GM18508 (cell line): ENCODE data around the gene METRNL.
"Not testable (repeated sequence)": the region's sequence is repeated elsewhere in the genome, so short reads cannot be mapped to it uniquely, and the experiment has no call there.

Experiments
- ATAC-seq: cut with Tn5 transposase; IDR thresholded peaks from one replicate; pipeline ENCODE4 v1.9.1; 2021; ENCODE audit warnings: moderate number of reproducible peaks; ENCODE audit not compliant: insufficient read depth, unreplicated experiment

The METRNL gene

GRCh38 chr17:83065660-83066542 is 13.5 kb upstream of the METRNL start:
- no peak for ATAC-seq

DNA sequence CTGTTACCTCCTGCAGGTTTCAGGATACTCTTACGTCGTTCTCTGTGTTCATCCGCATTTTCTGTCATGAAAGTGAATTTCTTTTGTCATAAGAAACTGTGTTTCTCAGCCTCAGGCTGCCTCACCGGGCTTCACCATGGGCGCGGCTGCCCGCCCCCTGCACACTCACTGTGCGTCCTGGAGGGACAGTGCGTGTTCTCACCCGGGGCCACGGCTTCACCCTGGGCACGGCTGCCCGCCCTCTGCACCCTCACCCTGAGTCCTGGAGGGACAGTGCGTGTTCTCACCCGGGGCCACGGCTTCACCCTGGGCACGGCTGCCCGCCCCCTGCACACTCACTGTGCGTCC is 12.9 kb upstream of the METRNL start:
- not testable (repeated sequence) for ATAC-seq

DNA sequence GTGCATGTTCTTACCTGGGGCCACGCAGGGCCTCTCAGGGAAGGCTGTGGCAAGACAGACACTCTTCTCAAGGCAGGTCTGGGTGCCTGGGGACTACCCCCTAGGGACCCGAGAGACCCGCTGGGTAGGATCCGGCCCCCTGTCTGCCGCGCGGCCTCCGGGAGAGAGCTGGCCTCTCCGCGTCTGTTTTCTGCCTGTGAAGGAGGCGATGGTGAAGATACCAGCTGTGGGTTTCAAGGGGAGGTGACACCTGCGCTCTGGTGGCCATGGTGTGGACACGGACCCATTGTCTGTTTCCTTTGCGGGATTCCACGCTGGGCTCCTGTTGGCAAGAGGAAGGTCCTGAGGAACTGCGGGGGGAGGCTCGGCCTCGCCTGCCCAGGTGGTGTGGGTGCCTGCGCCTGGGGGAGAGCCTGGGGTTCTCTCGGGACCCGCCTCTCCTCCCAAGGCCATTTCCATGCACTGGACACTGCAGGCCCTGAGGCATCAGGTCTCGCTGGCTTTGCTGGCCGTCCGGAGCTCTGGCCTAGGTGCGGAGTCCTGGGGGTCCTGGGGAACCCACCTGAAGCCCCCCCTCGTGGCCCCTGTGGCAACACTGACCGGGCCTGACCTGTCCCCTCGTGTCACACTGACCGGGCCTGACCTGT is 12.2 kb upstream of the METRNL start:
- no peak for ATAC-seq

GRCh38 chr17:83067718-83068261 is 11.6 kb upstream of the METRNL start:
- ATAC-seq = no peak

- no peak for ATAC-seq
Measured at GRCh38 chr17:83068641-83069570, 10.5 kb upstream of the METRNL start.

DNA sequence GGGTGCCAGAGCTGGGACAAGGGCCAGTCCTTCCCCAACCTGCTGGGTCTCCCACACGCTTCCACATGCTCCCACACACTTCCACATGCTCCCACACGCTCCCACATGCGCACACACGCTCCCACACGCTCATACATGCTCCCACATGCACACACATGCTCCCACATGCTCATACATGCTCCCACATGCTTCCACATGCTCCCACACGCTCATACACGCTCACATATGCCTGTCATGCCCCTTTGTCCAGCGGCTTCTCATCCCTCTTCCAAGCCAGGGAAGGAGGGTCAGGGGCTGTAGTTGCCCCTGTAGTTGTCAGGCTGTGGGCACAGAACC is 9.9 kb upstream of the METRNL start:
- ATAC-seq = no peak

DNA sequence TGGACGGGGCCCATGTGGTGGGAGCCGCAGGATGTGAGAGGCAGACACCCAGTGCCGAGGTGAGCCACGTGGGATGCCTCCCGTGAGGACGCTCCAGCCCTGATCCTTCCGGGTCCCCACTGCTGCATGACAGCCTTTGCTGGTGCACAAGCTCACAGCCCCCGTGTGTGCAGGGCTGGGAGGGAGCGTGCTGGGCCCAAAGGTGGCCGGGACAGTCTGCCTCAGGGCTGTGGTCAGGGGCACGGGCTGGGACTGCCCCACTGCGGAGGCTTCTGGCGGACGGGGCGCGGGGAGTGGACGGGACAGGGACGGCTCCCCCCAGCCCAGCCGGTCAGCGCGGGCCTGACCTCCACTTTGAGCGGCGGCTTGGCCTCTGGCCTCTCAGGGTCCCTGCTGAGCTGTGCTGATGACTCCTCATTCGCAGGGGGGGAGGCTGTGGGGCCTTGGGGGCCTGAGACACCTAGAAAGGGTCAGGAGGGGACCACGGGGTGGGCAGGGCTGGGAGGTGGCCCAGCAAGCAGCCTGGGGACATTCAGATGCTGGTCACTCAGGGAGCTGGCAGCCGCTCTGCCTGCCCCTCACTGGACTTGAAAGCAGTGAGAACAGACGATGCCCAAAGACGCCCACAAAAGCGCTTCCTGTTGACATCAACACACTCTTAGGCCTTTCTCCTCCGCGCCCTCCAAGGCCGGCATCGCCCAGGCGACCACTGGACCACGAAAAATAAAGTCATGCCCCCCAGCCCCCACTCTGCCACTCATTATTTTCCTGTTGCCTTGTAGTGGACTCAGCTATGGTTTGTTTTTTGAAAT is 9.3 kb upstream of the METRNL start:
- no peak for ATAC-seq

- no peak for ATAC-seq
Measured at GRCh38 chr17:83070800-83071341, 8.5 kb upstream of the METRNL start.

- ATAC-seq = no peak
Measured at GRCh38 chr17:83071365-83071764, 8.0 kb upstream of the METRNL start.

DNA sequence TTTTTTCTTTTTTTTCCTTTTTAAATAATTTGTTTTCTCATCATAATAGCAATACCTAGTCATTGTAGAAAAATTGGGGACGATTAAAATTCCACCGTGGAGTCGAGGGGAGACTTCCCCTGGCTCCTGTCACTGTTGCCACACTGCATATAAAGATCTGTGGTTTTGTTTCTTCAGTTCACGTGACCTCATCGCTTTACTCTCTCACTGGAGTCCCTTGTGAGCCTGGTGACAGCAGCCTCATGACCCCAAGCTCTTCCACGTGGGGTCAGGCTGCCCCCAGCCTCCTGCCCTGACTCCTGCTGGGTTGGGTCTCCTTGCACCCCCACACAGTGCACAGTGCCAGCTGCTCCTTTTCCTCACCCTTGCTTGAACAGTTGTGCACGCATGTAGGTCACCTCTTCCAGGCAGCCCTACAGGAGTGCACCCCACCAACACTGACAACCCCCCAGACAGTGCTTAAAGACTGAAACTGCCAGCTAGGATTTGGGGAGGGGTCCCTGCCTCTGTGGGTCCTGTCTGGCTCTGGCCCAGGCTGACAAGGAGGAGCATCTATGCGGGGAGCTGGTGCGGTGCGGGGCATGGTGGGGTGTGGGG is 7.3 kb upstream of the METRNL start:
- ATAC-seq = no peak

- ATAC-seq = no peak
Measured at GRCh38 chr17:83072600-83073358, 6.6 kb upstream of the METRNL start.

- no peak for ATAC-seq
Measured at GRCh38 chr17:83073389-83074063, 5.9 kb upstream of the METRNL start.

DNA sequence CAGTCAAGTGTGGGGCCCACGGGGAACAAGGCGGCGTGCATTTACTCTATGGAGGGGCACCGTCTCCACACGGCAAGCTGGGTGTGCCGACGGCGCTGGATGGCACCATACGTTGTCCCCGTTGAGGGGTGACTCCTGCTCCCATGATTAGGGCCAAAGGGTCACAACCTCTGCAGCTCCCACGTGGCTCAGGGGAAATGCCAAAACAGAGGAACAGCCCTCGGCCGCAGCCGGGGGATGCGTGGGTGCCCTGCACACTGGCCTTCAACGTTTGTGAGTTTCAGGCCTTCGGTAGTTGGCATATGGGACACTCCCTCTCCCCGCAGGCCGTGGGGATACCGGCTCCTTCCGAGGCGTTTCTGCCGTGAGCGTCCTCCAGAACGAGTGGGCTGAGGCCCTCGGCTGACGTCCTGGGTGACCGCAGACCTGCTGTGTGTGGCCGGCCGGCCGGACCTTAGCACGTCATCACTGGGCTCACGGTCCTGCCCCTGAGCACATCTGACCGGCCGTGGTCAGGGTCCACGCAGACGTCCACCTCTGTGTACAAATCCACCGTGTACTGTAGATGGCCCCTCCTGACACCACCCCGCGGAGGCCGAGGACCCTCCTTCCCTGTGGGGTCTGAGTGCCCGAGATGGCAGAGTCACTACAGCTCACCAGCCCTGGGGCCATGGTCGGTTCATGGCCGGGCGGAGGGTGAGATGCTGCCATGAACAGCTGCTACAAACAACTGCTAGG is 4.8 kb upstream of the METRNL start:
- no peak for ATAC-seq

DNA sequence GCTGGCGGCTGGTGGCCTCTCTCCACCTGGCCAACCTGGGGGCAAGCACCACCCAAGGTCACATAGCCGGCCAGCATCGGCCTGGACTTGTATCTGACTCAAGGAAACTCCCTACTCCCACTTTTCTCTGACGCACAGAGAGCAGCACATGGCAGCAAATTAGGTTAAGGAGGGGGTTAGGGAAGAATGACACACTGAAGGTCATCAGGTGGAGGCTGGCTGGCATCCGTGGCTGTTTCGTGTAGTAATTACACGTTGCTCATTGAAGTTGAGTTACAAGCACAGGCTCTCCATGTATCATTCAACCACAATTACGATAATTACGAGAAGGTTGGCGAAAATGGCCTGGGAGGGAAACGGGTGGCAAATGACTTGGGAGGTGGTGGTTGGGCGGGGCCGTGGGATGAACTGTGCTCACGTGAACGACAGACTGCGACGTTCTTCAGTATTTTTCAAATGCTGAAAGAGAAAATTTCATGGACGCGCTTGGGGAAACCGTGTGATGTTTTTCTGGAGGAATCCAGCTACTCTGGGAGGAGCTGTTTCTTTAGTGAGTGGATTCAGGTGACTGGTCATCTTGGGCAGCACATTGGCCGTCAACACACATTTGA is 4.0 kb upstream of the METRNL start:
- ATAC-seq = no peak

DNA sequence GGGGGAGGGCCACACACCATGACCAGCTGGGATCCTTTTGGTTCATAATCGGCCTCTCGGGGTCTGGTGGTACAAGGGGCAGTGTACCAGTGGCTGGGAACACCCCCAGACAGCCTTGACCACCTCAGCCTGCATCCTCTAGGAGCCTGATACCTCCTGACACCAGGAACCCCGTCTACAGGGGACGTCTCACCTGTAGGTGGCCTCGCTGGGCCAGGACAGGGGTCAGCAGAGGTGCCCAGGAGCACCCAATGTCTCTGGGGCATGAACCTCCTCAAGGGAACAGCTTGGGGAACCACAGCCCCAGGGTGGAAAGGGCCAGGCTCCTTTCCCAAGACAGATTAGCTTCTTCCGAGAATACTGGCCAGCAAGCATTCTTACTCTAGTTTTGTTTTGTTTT is 2.5 kb upstream of the METRNL start:
- ATAC-seq = no peak

DNA sequence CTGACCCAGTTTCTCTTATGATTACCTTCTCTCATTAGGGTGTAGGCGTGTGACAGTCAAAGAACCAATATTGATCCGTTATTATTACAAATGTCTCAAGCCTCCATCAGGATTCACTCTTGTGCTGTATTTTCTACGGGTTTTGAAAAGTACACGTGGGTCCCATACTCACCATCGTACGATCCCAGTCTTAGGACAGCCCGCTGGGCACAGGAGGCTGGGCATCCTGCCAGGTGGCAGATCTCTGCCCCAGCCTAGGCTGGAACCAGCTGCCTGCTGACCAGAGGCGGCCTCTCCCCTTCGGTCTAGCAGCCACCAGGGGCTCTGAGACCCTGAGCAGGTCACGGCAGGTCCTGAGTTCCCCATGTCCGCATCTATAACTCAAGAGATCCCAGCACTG is 2.0 kb upstream of the METRNL start:
- no peak for ATAC-seq

DNA sequence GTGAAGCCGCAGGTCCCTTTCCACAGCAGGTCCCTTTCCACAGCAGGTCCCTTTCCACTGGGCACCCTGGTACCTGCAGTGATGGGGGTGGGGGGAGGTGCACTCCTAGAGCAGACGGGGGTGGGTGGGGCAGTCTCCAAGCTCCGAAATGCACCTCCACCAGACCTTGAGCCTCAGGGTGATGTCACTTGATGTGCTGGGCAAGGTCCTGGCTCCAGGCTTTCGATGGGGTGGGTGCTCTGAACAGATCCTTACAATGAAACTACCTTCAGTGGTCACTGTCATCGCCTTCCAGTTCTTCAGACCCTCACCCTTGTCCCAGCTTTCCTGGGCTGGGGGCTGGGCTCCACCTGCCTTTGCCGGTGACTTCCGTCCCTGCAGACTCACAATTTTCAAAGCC is 1.5 kb upstream of the METRNL start:
- no peak for ATAC-seq
